Measurements from ENCODE around the gene POLK. TPM values are rescaled to one million over a fixed set of nuclear protein-coding genes. Genes with fewer than 3 reads are reported as not detected.

The POLK gene
- total and polyA plus RNA-seq, 2 donors (not counting 3 experiments of a cell fraction or from before 2014, with no cell fraction given) = 5.1 to 27.3 TPM

DNA sequence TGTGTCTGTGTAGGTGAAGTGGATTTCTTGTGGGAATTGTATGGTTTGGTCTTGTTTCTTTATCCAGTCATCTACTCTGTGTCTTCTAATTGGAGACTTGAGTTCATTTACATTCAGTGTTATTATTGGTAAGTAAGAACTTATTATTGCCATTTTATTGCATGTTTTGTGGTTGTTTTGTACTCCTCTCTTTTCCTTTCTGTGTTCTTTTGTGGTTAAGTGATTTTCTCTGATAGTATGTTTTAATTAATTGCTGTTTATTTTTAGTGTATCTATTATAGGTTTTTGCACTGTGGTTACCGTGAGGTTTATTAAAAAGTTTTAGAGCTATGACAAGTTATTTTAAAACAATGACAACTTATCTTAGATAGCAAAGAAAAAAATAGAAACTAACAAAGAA is 8.1 kb downstream of the POLK start:
- POLR2A ChIA-PET = no interaction called here
- BruUV-seq (replicated peaks) = no TSS peak
- intact Hi-C loops (cut with micrococcal nuclease) = no loop called here

More for the DNA sequence above, 8.1 kb downstream of the POLK start:
- peaks cover 4% of the 10 kb centered on the region for H3K9me1 ChIP-seq (replicated peaks; ENCODE audit: control insufficient read depth, extremely low read depth, insufficient read depth, low read length)
- TF ChIP-seq, protein P1, sequence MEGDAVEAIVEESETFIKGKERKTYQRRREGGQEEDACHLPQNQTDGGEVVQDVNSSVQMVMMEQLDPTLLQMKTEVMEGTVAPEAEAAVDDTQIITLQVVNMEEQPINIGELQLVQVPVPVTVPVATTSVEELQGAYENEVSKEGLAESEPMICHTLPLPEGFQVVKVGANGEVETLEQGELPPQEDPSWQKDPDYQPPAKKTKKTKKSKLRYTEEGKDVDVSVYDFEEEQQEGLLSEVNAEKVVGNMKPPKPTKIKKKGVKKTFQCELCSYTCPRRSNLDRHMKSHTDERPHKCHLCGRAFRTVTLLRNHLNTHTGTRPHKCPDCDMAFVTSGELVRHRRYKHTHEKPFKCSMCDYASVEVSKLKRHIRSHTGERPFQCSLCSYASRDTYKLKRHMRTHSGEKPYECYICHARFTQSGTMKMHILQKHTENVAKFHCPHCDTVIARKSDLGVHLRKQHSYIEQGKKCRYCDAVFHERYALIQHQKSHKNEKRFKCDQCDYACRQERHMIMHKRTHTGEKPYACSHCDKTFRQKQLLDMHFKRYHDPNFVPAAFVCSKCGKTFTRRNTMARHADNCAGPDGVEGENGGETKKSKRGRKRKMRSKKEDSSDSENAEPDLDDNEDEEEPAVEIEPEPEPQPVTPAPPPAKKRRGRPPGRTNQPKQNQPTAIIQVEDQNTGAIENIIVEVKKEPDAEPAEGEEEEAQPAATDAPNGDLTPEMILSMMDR (IDR thresholded peaks at IDR 0.05; ENCODE audit: extremely low read depth in 1 of 2, insufficient read depth in 1 of 2, low read depth in 1 of 2, low read length in 2 of 2) = no peak
- TF ChIP-seq EZH2 (IDR thresholded peaks at IDR 0.05; ENCODE audit: borderline replicate concordance, low read depth, low read length, severe bottlenecking) (no peak), MYC (IDR thresholded peaks at IDR 0.05; ENCODE audit: low read depth, low read length) (no peak), GATA2 (IDR thresholded peaks at IDR 0.05; ENCODE audit: insufficient read depth, insufficient read length, low read depth, low read length) (no peak), FOS (IDR thresholded peaks at IDR 0.05; ENCODE audit: borderline replicate concordance, insufficient read depth, low read length) (no peak), POLR2A (IDR thresholded peaks at IDR 0.05; ENCODE audit: low read depth, low read length) (no peak), POLR2AphosphoS5 (IDR thresholded peaks at IDR 0.05; ENCODE audit: insufficient read depth, low read depth, low read length) (no peak), JUN (IDR thresholded peaks at IDR 0.05; ENCODE audit: borderline replicate concordance, insufficient read depth, insufficient read length, low read depth) (no peak)
- TF ChIP-seq, protein P2, sequence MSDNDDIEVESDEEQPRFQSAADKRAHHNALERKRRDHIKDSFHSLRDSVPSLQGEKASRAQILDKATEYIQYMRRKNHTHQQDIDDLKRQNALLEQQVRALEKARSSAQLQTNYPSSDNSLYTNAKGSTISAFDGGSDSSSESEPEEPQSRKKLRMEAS (IDR thresholded peaks at IDR 0.05; ENCODE audit: insufficient read depth, insufficient read length) = no peak
- no peak overlapping the region for H3K9ac ChIP-seq (replicated peaks; ENCODE audit: extremely low read depth, insufficient read depth, low read length)
- H3K79me2 ChIP-seq (ENCODE audit: control insufficient read depth, insufficient read depth, low read length) = peaks cover 92% of the 10 kb centered on the region
- no peaks in the 10 kb centered on the region for H3K36me3 ChIP-seq (ENCODE audit: control insufficient read depth in 2 of 2, extremely low read depth in 1 of 2, insufficient read depth in 2 of 2, low read length in 2 of 2)
- no peak for FAIRE-seq
- dilution Hi-C loops (cut with MboI; ENCODE audit: extremely low pct_ligation_motif_present, low sequenced_read_pairs) = no loop called here
- no peak overlapping the region for H2AFZ ChIP-seq (ENCODE audit: low read depth, low read length)
- no peak overlapping the region for H3K27ac ChIP-seq (ENCODE audit: insufficient read depth, low read depth, low read length)
- H3K27me3 ChIP-seq (ENCODE audit: control insufficient read depth in 2 of 2, insufficient read depth in 2 of 2, low read length in 2 of 2) = no peaks in the 10 kb centered on the region
- H4K20me1 ChIP-seq (replicated peaks; ENCODE audit: control insufficient read depth, extremely low read depth, insufficient read depth, low read length) = peaks cover 5% of the 10 kb centered on the region
- CTCF ChIA-PET = no interaction called here
- H3K4me2 ChIP-seq (ENCODE audit: insufficient read depth, low read length) = no peak overlapping the region
- H3K9me3 ChIP-seq (replicated peaks; ENCODE audit: control insufficient read depth, insufficient read depth, low read length) = no peaks in the 10 kb centered on the region
- no peak overlapping the region for H3K4me3 ChIP-seq (replicated peaks in 1 of 3; ENCODE audit: insufficient read depth in 1 of 3, low read depth in 1 of 3, low read length in 3 of 3)
- no peak for DNase-seq (ENCODE audit: low read depth, low spot score)
- H3K4me1 ChIP-seq (ENCODE audit: control insufficient read depth, extremely low read depth, insufficient read depth, low read length) = no peaks in the 10 kb centered on the region

Data from endothelial cell of umbilical vein (primary cell).